ENCODE results near the gene FYB1. TPM values are rescaled to one million over a fixed set of nuclear protein-coding genes. Genes with fewer than 3 reads are reported as not detected.
A peak's percentile ranks its signal among the peaks of the same experiment; 100 is the strongest.

Gene FYB1
- total RNA-seq, 1 experiment from 2014 or later, result 0.46 TPM

- POLR2A ChIA-PET, result no interaction called here
- H3K27me3 ChIP-seq (ENCODE audit: control insufficient read depth, insufficient read depth, low read length), result no peaks in the 10 kb centered on the region
- no peaks in the 10 kb centered on the region for H3K4me1 ChIP-seq (ENCODE audit: control insufficient read depth, insufficient read depth, low read length)
- intact Hi-C loops (cut with micrococcal nuclease; ENCODE audit: unreplicated experiment) (loop anchor here (10.0 kb wide), 1 partner anchor 135 kb away; no protein-coding TSS in a partner anchor), in situ Hi-C loops (cut with HindIII; ENCODE audit: low pct_unique_long_range_greater_than_20kb, low sequenced_read_pairs) (no loop called here)
- ATAC-seq (no peak), DNase-seq (ENCODE audit: low read depth, low spot score) (no peak)
- CTCF ChIA-PET, result no interaction called here
- TF ChIP-seq CTCF (IDR thresholded peaks at IDR 0.05) (no peak), TCF7L2 (IDR thresholded peaks at IDR 0.05; ENCODE audit: low read depth, low read length) (no peak), SIN3A (IDR thresholded peaks at IDR 0.05; ENCODE audit: borderline replicate concordance, insufficient read depth, low read depth, low read length) (no peak), POLR2AphosphoS5 (IDR thresholded peaks at IDR 0.05; ENCODE audit: low read depth, low read length) (no peak), REST (IDR thresholded peaks at IDR 0.05; ENCODE audit: insufficient read depth in 1 of 2, low read depth in 2 of 2, low read length in 1 of 2) (no peak)
- BruUV-seq (replicated peaks), result no TSS peak
- no peak overlapping the region for H3K27ac ChIP-seq (ENCODE audit: low read length)
- H3K4me3 ChIP-seq (ENCODE audit: low read depth in 2 of 2, low read length in 2 of 2), result no peak overlapping the region
- no peaks in the 10 kb centered on the region for H3K36me3 ChIP-seq (ENCODE audit: control insufficient read depth, insufficient read depth, low read length)
- no peaks in the 10 kb centered on the region for H3K9me3 ChIP-seq (ENCODE audit: control insufficient read depth, insufficient read depth, low read depth, low read length)
Measured at GRCh38 chr5:39149966-39150365, 69.4 kb downstream of the FYB1 start.

- Histone ChIP-seq H3K9me3 (ENCODE audit: control insufficient read depth, insufficient read depth, low read depth, low read length) (no peaks in the 10 kb centered on the region), H3K27me3 (ENCODE audit: control insufficient read depth, insufficient read depth, low read length) (no peaks in the 10 kb centered on the region), H3K4me3 (ENCODE audit: low read depth in 2 of 2, low read length in 2 of 2) (no peak overlapping the region), H3K4me1 (ENCODE audit: control insufficient read depth, insufficient read depth, low read length) (no peaks in the 10 kb centered on the region), H3K36me3 (ENCODE audit: control insufficient read depth, insufficient read depth, low read length) (no peaks in the 10 kb centered on the region), H3K27ac (ENCODE audit: low read length) (no peak overlapping the region)
- ChIA-PET CTCF (no interaction called here), POLR2A (no interaction called here)
- ATAC-seq (no peak), DNase-seq (ENCODE audit: low read depth, low spot score) (no peak)
- TF ChIP-seq SIN3A (IDR thresholded peaks at IDR 0.05; ENCODE audit: borderline replicate concordance, insufficient read depth, low read depth, low read length) (no peak), CTCF (IDR thresholded peaks at IDR 0.05) (peak; percentile 37; the same call in 1 of the 2 replicates)
- in situ Hi-C loops (cut with HindIII; ENCODE audit: low pct_unique_long_range_greater_than_20kb, low sequenced_read_pairs), result no loop called here
- no TSS peak for BruUV-seq (replicated peaks)
- intact Hi-C loops (cut with micrococcal nuclease; ENCODE audit: unreplicated experiment), result no loop called here
Measured at GRCh38 chr5:39148983-39149534, 70.3 kb downstream of the FYB1 start.

Data from Panc1 (cell line).